Spinal cord (tissue), 10 donors: ENCODE measurements around the gene ISYNA1. TPM values are rescaled to one million over a fixed set of nuclear protein-coding genes. Genes with fewer than 3 reads are reported as not detected.

Source experiments
- DNase-seq, 6 donors: peaks; one replicate each; pipeline versions ENCODE4 v3.0.0 to v3.0.0-alpha.2; 2013 to 2015; ENCODE audit warnings: low spot score in 6 of 6, low read depth in 4 of 6
- H3K27ac ChIP-seq: one replicate; pipeline ENCODE4 v1.5.1; 2013; ENCODE audit warnings: low read depth, low read length, control low read depth
- H3K27me3 ChIP-seq: one replicate; pipeline ENCODE4 v1.6.1; 2013; ENCODE audit warnings: low read length; ENCODE audit not compliant: control insufficient read depth, insufficient read depth
- H3K36me3 ChIP-seq: one replicate; pipeline ENCODE4 v1.6.1; 2013; ENCODE audit warnings: low read length; ENCODE audit not compliant: control insufficient read depth, insufficient read depth
- H3K4me1 ChIP-seq: one replicate; pipeline ENCODE4 v1.6.1; 2013; ENCODE audit warnings: low read length; ENCODE audit not compliant: control insufficient read depth, insufficient read depth
- H3K4me3 ChIP-seq: one replicate; pipeline ENCODE4 v1.5.1; 2013; ENCODE audit warnings: low read depth, low read length, control low read depth
- H3K9me3 ChIP-seq: one replicate; pipeline ENCODE4 v1.6.1; 2013; ENCODE audit warnings: low read length; ENCODE audit not compliant: control insufficient read depth, insufficient read depth
- WGBS: methylation state at CpG from one replicate; pipeline ENCODE4 v1.1.5; 2013; ENCODE audit warnings: missing lambda C conversion rate; ENCODE audit not compliant: insufficient coverage; 5-methylcytosine and 5-hydroxymethylcytosine counted together
- polyA plus RNA-seq, 2 donors: library from polyadenylated mRNA; unstranded; fragments of 120-200 nt; gene quantifications; one replicate each; pipeline ENCODE4 v1.2.1, GENCODE V29; 2013; ENCODE audit not compliant: insufficient read length in 2 of 2
- total RNA-seq, 2 donors: library from RNA; depleted of rRNA in 1 of 2; stranded (reverse); fragments of 120-200 nt in 1 of 2; fragments of >200 nt in 1 of 2; gene quantifications; one replicate each; pipeline versions ENCODE4 v1.2.3 to v1.2.4, GENCODE V29; 2013 to 2014
- donor health status: healthy.

Gene ISYNA1
- total and polyA plus RNA-seq, 4 donors: 51.0 to 180 (median 113) TPM

DNA sequence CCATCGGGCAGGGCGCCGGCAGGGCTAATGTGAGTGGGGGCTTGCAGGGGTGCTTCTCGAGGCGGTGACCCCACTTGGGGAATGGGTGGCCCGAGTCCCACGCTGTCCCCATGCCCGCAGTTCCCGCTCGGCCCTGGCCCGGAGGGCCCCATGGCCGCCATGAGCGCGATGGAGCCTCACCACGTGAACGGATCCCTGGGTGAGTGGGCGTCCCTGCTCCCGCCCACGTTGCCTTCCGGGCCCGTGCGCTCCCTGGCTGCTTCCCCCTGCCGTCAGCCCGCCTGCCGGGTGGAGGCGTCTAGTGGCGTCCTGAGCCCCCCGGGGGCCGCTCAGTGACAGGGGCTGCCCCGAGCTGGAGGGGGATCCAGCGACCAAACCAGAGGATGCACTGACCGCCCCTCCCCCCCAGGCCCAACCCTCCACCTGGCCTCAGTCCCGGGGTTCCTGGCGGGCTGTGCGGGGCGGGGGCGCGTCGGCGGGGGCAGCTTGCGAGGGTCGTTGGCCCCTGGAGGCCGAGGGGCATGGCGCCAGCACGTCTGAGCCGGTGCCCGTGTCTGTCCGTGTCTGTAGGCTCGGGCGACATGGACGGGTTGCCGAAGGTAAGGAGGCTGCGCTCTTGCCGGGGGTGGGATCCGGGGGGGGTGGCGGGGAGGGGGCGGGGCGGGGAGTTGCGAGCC, 4.8 kb downstream of the ISYNA1 start:
- no peak overlapping the region for H3K27ac ChIP-seq
- H3K4me1 ChIP-seq: peaks cover 78% of the 10 kb centered on the region
- H3K27me3 ChIP-seq: no peaks in the 10 kb centered on the region
- H3K4me3 ChIP-seq: peak overlapping the region; percentile 19
- DNase-seq: peak in 2 of 6 donors; percentile 69
- peaks cover 64% of the 10 kb centered on the region for H3K36me3 ChIP-seq
- H3K9me3 ChIP-seq: no peaks in the 10 kb centered on the region
- WGBS: 13% methylated on average over 54 of the region's 59 CpGs

DNA sequence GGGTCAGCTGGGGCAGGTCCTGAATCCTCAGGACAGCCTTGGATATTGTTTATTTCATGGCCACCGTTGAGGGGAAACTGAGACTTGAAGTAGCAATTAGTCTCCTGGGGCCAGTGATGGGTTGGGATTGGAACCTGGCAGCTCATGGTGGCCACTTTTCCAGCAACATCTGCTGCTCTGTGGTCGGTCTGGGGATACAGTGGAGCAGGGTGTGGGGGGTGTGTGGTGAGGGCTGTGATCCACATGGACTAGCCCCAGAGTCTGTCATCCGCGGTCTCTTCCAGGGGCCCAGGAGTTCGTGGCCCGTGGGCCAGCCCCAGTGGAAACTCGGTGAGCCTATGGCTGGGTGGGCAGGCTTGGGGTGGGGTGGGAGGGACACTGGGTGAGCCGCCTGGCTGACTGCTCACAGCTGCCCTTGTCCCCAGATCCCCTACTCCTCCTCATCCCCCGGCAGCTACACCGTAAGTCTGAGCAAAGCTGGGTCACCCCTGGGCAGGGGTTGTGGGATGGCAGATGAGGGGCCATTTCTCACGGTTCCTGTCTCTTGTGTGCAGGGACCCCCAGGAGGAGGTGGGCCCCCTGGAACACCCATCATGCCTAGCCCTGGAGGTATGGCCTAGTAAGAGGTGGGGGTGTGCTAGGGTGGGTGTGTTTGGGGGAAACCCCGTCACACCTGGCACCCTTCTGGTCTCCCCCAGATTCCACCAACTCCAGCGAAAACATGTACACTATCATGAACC, 5.5 kb downstream of the ISYNA1 start:
- peak overlapping the region; percentile 19 for H3K4me3 ChIP-seq
- WGBS: 29% methylated on average over 3 of the region's 13 CpGs
- H3K27ac ChIP-seq: no peak overlapping the region
- no peaks in the 10 kb centered on the region for H3K27me3 ChIP-seq
- H3K9me3 ChIP-seq: no peaks in the 10 kb centered on the region
- peaks cover 72% of the 10 kb centered on the region for H3K36me3 ChIP-seq
- DNase-seq: no peak
- peaks cover 75% of the 10 kb centered on the region for H3K4me1 ChIP-seq

DNA sequence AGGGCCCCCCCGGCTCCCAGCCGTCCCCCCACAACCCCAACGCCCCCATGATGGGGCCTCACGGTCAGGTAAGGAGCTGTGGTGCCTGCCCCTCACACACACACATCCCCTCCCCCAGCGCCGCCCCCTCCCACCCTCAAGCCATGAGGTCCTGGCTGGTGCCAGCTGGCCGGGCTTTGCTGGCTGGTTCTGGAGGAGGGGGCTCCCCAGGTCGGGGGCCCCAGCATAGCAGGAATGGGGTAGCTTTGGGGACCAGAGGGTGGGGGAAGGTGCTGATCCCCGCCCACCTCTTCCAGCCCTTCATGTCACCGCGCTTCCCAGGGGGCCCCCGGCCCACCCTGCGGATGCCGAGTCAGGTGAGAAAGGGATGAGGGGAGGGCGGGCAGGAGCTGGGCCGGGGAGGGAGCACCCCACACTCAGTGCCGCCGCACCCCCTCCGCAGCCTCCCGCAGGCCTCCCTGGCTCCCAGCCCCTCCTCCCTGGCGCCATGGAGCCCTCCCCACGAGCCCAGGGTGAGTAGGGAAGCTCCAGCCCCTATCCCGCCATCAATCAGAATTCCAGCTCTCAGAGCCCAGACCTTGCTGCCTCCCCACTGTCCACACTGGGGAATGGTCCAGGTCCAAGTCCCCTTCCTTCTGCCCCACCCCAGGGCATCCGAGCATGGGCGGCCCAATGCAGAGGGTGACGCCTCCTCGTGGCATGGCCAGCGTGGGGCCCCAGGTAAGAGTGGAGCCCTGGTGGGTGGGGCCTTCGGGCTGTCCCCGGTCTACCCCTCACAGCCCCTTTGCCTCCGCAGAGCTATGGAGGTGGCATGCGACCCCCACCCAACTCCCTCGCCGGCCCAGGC, 6.4 kb downstream of the ISYNA1 start:
- WGBS: 68% methylated on average over 13 of the region's 34 CpGs
- H3K4me1 ChIP-seq: peaks cover 69% of the 10 kb centered on the region
- no peaks in the 10 kb centered on the region for H3K9me3 ChIP-seq
- H3K36me3 ChIP-seq: peaks cover 75% of the 10 kb centered on the region
- no peaks in the 10 kb centered on the region for H3K27me3 ChIP-seq
- no peak for DNase-seq
- no peak overlapping the region for H3K4me3 ChIP-seq
- H3K27ac ChIP-seq: no peak overlapping the region

DNA sequence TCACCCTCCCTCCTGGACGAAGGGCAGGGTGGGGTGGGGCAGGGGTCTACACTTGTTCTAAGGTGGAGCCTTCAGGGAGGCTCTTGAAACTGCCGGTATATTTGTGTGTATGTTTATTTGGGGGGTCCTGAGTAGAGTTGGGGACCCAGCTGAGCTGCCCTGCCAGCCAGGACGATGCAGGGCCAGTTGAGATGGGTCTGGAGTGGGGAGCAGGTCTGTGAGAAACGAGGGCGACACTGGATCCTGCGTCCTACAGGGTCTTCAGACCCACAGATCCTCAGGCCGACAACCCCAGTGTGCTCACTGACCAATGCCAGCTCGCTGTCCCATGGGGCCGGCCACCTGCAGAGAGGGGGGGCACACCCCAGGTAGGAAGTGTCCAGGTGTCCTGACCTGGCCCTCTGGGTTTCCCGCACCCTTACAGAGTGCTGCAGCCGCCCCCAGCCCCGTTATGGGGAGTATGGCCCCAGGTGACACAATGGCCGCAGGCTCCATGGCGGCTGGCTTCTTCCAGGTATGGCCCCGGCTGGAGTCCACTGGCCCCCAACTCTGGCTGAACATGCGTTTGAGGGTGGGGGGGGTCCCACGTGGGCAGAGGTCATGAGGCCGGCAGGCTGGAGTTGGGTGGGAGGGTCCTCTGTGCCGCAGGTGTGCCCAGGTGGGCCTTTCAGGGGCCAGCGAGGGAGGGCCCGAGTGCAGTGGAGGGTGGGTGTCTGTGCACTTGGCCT, 7.4 kb downstream of the ISYNA1 start:
- no peaks in the 10 kb centered on the region for H3K27me3 ChIP-seq
- 76% methylated on average over 19 of the region's 21 CpGs for WGBS
- peaks cover 70% of the 10 kb centered on the region for H3K36me3 ChIP-seq
- peaks cover 76% of the 10 kb centered on the region for H3K4me1 ChIP-seq
- H3K4me3 ChIP-seq: no peak overlapping the region
- no peaks in the 10 kb centered on the region for H3K9me3 ChIP-seq
- H3K27ac ChIP-seq: no peak overlapping the region
- DNase-seq: no peak

DNA sequence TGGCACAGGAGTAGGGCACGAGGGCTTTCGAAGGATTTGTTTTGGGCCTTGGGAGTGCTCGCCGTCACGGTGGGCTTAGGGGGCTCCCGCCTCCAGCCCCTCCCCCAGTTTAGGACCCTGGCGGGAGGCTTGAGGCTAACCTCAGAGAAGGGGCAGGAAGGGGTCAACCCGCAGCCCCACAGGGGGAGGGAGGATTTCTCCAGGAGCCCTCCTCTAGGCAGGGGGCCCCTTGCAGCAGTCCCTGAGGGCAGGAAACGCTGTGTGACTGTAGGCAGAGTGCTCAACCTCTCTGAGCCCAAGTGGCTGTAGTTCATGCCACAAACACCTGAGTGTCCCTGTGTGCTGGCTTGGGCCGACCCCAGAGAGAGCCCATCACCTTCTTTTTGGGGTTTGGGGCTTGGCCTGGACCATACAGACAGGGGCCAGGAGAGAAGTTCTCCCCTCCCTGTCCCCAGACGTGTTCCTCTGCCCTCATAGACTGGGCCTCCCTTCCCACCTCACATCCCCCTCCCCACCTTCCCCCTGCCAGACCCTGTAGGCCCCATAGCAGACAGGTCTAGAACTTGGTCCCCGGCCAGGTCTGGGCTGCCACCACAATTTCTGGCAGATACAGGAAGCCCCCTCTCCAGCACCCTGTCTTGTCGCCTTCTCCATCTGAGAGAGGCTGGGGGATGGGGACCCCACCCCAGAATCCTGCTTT, 8.1 kb downstream of the ISYNA1 start:
- no peaks in the 10 kb centered on the region for H3K9me3 ChIP-seq
- H3K27me3 ChIP-seq: no peaks in the 10 kb centered on the region
- DNase-seq: no peak
- peak overlapping the region; percentile 83 for H3K27ac ChIP-seq
- H3K36me3 ChIP-seq: peaks cover 67% of the 10 kb centered on the region
- H3K4me1 ChIP-seq: peaks cover 83% of the 10 kb centered on the region
- H3K4me3 ChIP-seq: peak overlapping the region; percentile 38
- WGBS: 19% methylated on average over 10 of the region's 13 CpGs

DNA sequence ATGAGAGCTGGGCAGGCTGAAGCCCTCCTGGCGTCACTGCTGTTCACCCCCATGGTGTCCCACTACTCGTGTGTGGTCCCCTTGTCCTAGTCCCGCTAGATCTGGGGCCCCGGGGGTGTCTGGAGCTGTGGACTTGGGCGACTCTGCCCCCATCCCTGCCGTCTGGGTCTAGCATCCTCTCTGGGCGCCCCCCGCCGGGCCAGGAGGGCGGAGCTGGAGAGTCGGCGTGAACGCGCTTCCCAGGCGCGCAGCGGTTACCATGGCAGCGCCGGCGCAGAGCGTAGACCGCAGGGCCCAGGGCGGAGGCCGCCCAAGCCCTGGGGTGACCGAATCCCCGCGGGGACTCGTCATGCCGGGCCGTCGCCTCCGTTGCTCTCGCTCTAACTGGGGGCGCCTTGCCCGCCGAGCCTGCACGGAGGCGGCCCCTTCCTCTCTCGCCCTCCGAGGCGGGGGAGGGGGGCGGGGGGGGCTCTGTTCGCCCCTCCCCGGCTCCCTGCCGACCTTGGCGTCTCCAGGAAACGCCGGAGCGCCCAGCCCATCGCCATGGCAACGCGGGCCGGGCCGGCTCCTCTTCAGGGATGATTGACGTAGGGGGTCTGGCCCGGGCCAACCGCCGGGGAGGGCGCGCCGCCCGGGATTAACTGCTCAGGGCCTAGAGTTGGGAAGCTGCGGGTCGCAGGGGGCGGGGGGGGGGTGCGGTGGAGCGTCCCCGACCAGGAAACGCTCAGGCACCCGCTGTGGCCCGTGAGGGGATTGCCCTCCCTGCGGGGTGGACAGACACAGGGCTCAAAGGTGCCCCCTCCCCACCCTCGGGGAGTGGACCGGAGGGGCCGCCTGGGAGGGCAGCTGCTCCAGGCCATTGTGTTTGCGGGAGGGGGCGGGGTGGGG, 8.9 kb downstream of the ISYNA1 start:
- under 1% methylated on average over 71 of the region's 77 CpGs for WGBS
- Histone ChIP-seq H3K36me3 (peaks cover 62% of the 10 kb centered on the region), H3K27me3 (no peaks in the 10 kb centered on the region), H3K9me3 (no peaks in the 10 kb centered on the region), H3K27ac (peak overlapping the region; percentile 83), H3K4me3 (peak overlapping the region; percentile 38), H3K4me1 (peaks cover 80% of the 10 kb centered on the region)
- peak in 3 of 6 donors; percentile 79 to 95 (median 94) for DNase-seq

DNA sequence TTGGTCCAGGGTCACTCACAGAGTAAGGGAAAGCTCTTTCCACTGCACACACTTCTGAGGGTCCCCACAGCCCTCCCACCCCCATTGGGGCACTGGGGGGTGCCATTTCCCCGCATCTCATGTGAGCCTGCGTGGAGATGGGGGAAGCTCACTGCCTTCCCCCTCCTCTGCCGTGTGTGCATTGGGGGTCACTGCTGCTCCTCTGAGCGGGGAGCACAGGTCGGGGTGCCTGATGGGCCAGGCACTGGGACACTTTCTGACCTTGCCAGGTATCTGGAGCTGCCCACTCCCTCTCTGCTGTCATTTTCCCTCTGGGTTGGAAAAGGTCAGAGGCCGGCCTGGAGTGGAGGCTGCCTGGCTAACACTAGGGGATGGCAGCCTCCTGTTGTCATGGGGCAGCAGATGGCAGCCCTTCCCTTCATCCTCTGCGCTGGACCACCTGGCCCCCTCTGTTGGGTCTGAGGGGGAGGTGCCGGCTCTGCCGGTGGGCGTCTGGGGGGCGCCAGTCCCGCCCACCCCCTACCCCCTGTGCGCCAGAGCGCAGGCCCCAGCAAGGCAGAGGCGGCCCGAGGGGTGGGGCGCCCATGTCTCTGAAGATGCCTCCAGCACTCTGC, 9.7 kb downstream of the ISYNA1 start:
- Histone ChIP-seq H3K4me1 (peaks cover 84% of the 10 kb centered on the region), H3K36me3 (peaks cover 67% of the 10 kb centered on the region), H3K4me3 (no peak overlapping the region), H3K27ac (peak overlapping the region; percentile 83), H3K9me3 (no peaks in the 10 kb centered on the region), H3K27me3 (no peaks in the 10 kb centered on the region)
- DNase-seq: no peak
- WGBS: 25% methylated on average over 16 of the region's 17 CpGs

DNA sequence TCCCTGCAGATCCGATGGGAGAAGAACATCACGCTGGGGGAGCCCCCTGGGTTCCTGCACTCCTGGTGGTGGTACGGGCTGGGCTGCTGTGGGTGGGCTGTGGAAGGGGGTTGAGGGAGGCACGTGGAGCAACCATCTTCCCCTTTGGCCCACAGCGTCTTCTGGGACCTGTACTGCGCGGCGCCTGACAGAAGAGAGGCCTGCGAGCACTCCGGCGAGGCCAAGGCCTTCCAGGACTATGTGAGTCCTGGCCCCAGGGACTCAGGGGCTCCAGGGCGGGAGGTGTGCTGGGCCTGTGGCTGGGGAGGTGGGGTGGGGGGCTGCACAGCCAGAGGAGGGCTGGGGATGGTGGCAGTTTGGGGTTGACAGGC, 10.2 kb downstream of the ISYNA1 start:
- no peak overlapping the region for H3K27ac ChIP-seq
- no peak for DNase-seq

More for the DNA sequence above, 10.2 kb downstream of the ISYNA1 start:
- Histone ChIP-seq H3K4me3 (no peak overlapping the region), H3K9me3 (no peaks in the 10 kb centered on the region), H3K4me1 (peaks cover 83% of the 10 kb centered on the region), H3K27me3 (no peaks in the 10 kb centered on the region), H3K36me3 (peaks cover 68% of the 10 kb centered on the region)
- WGBS: 84% methylated on average over 9 of the region's 12 CpGs
